Tibial nerve (tissue), 3 donors: ENCODE data around the gene SARM1.

Experiments
- POLR2A ChIP-seq, 2 donors: fragments of 450-650 bp; IDR thresholded peaks; one replicate each; pipeline ENCODE4 v1.6.1; 2017; ENCODE audit warnings: antibody characterized with exemption in 2 of 2, mild to moderate bottlenecking in 2 of 2, moderate library complexity in 2 of 2
- TF ChIP-seq, protein P1 (sequence below), 5 experiments: fragments of 200-600 bp in 3 of 5; fragments of 450-650 bp in 2 of 5; sonication (generic) in 3 of 5; IDR thresholded peaks; one replicate each; pipeline ENCODE4 v1.5.1; 2016 to 2019; ENCODE audit warnings: antibody characterized with exemption in 5 of 5, mild to moderate bottlenecking in 3 of 5, moderate library complexity in 2 of 5

DNA sequence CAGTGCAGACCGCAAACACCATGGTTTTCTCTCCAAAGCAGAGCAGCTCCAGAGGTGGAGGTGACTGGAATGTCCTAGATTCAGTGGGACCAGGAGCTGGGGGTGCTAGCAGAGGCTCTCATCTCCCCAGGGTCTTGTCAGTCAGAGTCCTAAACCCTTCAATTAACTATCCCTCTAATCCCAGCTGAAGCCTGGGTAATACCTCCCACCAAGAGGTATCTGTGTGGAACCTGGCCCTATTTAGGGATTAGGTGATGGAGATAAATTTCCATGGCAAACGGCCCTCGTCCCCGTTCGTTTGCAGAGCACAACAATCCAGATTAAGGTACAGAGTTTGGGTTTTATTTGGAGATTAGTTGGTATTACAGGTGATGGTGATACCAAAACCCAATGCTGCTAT is 8.3 kb upstream of the SARM1 start:
- TF ChIP-seq POLR2A (IDR thresholded peaks at IDR 0.05): no peak
- TF ChIP-seq, protein P1, sequence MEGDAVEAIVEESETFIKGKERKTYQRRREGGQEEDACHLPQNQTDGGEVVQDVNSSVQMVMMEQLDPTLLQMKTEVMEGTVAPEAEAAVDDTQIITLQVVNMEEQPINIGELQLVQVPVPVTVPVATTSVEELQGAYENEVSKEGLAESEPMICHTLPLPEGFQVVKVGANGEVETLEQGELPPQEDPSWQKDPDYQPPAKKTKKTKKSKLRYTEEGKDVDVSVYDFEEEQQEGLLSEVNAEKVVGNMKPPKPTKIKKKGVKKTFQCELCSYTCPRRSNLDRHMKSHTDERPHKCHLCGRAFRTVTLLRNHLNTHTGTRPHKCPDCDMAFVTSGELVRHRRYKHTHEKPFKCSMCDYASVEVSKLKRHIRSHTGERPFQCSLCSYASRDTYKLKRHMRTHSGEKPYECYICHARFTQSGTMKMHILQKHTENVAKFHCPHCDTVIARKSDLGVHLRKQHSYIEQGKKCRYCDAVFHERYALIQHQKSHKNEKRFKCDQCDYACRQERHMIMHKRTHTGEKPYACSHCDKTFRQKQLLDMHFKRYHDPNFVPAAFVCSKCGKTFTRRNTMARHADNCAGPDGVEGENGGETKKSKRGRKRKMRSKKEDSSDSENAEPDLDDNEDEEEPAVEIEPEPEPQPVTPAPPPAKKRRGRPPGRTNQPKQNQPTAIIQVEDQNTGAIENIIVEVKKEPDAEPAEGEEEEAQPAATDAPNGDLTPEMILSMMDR (IDR thresholded peaks at IDR 0.05): no peak
